GM12873 (cell line): ENCODE results near the gene PCDHGA3.

Experiments
- CTCF ChIP-seq: IDR thresholded peaks from 2 replicates; pipeline ENCODE4 v1.5.1; 2012; ENCODE audit warnings: low read depth, mild to moderate bottlenecking, moderate library complexity, low read length, control low read depth; ENCODE audit not compliant: insufficient read depth; ENCODE audit errors: missing control alignments

Gene PCDHGA3

GRCh38 chr5:141342773-141343172 lies 856 bp upstream of the PCDHGA3 start:
- no peak for TF ChIP-seq CTCF

- no peak for TF ChIP-seq CTCF
These were observed 379 bp downstream of the PCDHGA3 start for GRCh38 chr5:141343953-141344463.

- TF ChIP-seq CTCF = no peak
These were observed 1.7 kb downstream of the PCDHGA3 start for GRCh38 chr5:141345327-141345726.

DNA sequence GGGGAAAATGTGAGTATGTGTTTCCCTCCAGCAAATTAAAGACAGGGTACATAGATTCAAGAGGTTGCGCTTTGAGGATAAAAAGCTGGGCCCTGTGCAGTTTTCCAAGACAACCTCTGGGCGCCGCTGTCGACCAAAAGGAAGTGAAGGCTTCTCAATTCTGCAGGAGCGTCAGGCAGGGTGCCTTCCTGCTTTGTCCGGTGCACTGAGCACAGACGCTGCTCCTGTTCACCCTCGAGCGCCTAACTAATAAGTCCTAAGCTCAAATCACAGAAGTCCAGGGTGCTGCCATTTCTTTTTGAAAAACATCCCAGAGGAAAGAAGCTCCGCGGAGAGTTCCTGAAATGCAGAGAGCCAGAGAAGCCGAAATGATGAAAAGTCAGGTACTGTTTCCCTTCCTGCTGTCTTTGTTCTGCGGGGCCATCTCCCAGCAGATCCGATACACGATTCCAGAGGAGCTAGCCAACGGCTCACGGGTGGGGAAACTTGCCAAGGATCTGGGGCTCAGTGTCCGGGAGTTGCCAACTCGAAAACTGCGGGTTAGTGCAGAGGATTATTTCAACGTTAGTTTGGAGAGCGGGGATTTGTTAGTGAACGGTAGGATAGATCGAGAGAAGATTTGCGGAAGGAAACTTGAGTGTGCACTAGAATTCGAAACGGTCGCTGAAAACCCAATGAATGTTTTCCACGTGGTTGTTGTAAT lies 6.4 kb downstream of the PCDHGA3 start, which contains the start of gene PCDHGB1:
PCDHGB1 (plus strand) TSS at position 183 of the 703 bp plus-strand sequence; CDS start at position 345, 162 bp downstream.
- peak; percentile 70 for TF ChIP-seq CTCF

- TF ChIP-seq CTCF = no peak
These were observed 8.0 kb downstream of the PCDHGA3 start for GRCh38 chr5:141351591-141351990.

GRCh38 chr5:141354900-141355469 lies 11.4 kb downstream of the PCDHGA3 start, which contains the start of gene PCDHGA4:
PCDHGA4 (plus strand) TSS chr5:141355021; CDS start chr5:141355108, 87 bp downstream.
- TF ChIP-seq CTCF = peak; percentile 49

DNA sequence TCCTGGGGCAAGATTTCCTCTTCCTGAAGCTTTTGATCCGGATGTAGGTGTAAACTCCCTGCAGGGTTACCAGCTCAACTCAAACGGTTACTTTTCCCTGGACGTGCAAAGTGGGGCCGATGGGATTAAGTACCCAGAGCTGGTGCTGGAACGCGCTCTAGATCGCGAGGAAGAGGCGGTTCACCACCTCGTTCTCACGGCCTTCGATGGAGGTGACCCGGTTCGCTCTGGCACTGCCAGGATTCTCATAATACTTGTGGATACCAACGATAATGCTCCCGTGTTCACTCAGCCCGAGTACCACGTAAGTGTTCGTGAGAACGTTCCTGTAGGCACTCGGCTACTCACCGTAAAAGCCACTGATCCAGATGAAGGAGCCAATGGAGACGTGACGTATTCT lies 12.0 kb downstream of the PCDHGA3 start:
- no peak for TF ChIP-seq CTCF
